ENCODE measurements around the gene ATP11A. TPM values are rescaled to one million over a fixed set of nuclear protein-coding genes. Genes with fewer than 3 reads are reported as not detected.

Gene ATP11A
- total and polyA plus RNA-seq, 9 of the 15 experiments (the other 6 are each of a cell fraction or from before 2014, with no cell fraction given): 0.38 to 34.2 (median 4.2) TPM

DNA sequence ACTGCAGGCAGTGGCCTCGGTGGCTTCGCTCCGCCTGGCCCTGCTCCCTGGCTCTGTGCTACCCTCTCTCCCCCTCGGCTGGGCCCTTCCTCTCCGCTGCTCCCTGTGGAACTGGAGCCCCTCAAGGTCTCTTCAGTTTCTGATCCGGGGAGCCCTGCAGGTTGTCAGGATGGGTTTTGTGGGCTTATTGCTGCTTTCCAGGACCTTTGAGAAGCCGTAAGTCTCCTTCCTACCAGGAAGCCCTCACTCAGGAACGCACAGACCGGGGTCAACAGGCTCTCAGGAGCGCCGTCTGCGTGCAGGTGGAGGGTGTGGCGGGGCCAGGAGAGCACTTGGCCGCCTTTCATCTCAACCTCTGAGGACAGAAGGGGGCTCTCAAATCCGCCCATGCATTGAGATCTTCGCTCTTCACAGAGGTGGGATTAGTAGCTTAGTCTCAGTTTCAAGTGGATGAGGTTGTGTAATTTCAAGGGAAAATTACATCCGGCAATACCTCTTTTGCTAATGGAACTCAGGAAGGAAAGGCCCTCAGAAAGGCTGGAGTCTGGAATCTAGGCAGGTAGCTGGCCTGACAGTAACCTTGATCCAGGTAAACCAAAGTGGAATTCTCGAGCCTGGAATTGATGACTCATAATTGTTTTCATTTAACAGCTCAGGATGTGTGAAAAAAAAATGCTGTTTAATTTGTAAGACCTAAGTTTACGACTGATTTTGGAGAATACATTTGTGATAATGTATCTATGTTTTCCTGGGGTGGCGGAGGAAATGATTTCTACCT lies 102.0 kb downstream of the ATP11A start:
- H4K20me1 ChIP-seq (replicated peaks; ENCODE audit: control insufficient read depth, insufficient read depth, low read length): no peaks in the 10 kb centered on the region
- DNase-seq (ENCODE audit: extremely low read depth in 1 of 4, low spot score in 3 of 4) (no peak), ATAC-seq (no peak), FAIRE-seq (no peak)
- H3K9me1 ChIP-seq (ENCODE audit: control insufficient read depth, insufficient read depth, low read length): no peaks in the 10 kb centered on the region
- in situ Hi-C loops (cut with MboI): no loop called here
- TF ChIP-seq CREM (IDR thresholded peaks at IDR 0.05; ENCODE audit: low read depth) (no peak), ZNF77 (CRISPR knock-in tag; IDR thresholded peaks at IDR 0.05) (no peak), ZNF507 (tag; conservative IDR thresholded peaks at IDR 0.05) (no peak), HCFC1 (IDR thresholded peaks at IDR 0.05; ENCODE audit: low read depth, low read length) (no peak), ZNF184 (CRISPR knock-in tag; IDR thresholded peaks at IDR 0.05) (no peak), BACH1 (tag; IDR thresholded peaks at IDR 0.05) (no peak), ZEB2 (IDR thresholded peaks at IDR 0.05) (no peak), NBN (IDR thresholded peaks at IDR 0.05; ENCODE audit: low read depth) (no peak), ZNF384 (IDR thresholded peaks at IDR 0.05; ENCODE audit: low read depth, low read length) (no peak), HIVEP1 (CRISPR knock-in tag; IDR thresholded peaks at IDR 0.05) (no peak), BCOR (IDR thresholded peaks at IDR 0.05) (no peak)
- TF ChIP-seq, protein P1, sequence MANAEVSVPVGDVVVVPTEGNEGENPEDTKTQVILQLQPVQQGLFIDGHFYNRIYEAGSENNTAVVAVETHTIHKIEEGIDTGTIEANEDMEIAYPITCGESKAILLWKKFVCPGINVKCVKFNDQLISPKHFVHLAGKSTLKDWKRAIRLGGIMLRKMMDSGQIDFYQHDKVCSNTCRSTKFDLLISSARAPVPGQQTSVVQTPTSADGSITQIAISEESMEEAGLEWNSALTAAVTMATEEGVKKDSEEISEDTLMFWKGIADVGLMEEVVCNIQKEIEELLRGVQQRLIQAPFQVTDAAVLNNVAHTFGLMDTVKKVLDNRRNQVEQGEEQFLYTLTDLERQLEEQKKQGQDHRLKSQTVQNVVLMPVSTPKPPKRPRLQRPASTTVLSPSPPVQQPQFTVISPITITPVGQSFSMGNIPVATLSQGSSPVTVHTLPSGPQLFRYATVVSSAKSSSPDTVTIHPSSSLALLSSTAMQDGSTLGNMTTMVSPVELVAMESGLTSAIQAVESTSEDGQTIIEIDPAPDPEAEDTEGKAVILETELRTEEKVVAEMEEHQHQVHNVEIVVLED (CRISPR knock-in tag; IDR thresholded peaks at IDR 0.05): no peak
- TF ChIP-seq, protein P2, sequence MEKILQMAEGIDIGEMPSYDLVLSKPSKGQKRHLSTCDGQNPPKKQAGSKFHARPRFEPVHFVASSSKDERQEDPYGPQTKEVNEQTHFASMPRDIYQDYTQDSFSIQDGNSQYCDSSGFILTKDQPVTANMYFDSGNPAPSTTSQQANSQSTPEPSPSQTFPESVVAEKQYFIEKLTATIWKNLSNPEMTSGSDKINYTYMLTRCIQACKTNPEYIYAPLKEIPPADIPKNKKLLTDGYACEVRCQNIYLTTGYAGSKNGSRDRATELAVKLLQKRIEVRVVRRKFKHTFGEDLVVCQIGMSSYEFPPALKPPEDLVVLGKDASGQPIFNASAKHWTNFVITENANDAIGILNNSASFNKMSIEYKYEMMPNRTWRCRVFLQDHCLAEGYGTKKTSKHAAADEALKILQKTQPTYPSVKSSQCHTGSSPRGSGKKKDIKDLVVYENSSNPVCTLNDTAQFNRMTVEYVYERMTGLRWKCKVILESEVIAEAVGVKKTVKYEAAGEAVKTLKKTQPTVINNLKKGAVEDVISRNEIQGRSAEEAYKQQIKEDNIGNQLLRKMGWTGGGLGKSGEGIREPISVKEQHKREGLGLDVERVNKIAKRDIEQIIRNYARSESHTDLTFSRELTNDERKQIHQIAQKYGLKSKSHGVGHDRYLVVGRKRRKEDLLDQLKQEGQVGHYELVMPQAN (IDR thresholded peaks at IDR 0.05; ENCODE audit: borderline replicate concordance): no peak
- WGBS (ENCODE audit: insufficient coverage, low coverage, missing lambda C conversion rate): 87% methylated on average over 6 of the region's 20 CpGs
- H3K27ac ChIP-seq (ENCODE audit: extremely low read depth, low read depth, low read length): no peak overlapping the region
- no peaks in the 10 kb centered on the region for H3K79me2 ChIP-seq (ENCODE audit: control insufficient read depth, insufficient read depth, low read length)
- no peaks in the 10 kb centered on the region; a peak in 2 of 5 replicates for H3K4me1 ChIP-seq (replicated peaks in 1 of 2; ENCODE audit: control insufficient read depth in 2 of 2, insufficient read depth in 2 of 2, low read length in 2 of 2)
- no peak overlapping the region for H3K4me3 ChIP-seq
- H2AFZ ChIP-seq (ENCODE audit: low read depth, low read length): no peak overlapping the region
- no peak overlapping the region for H3K9ac ChIP-seq (ENCODE audit: insufficient read depth in 1 of 2, low read depth in 2 of 2, low read length in 2 of 2)
- H3K4me2 ChIP-seq (ENCODE audit: insufficient read depth, low read length): no peak overlapping the region
- intact Hi-C loops (cut with micrococcal nuclease): no loop called here
- H3K36me3 ChIP-seq (ENCODE audit: control insufficient read depth, insufficient read depth, low read length): no peaks in the 10 kb centered on the region; the same call in 2 of the 3 replicates
- ChIA-PET POLR2A (interaction anchor here (0.7 kb wide), 1 partner anchor 89 kb away, joined by 3 read pairs; no protein-coding TSS in a partner anchor), CTCF (ENCODE audit: low intra/inter-chr PET ratio) (no interaction called here)
- H3K27me3 ChIP-seq (ENCODE audit: control insufficient read depth in 2 of 2, insufficient read depth in 2 of 2, low read length in 2 of 2): no peaks in the 10 kb centered on the region
- BruUV-seq (replicated peaks): no TSS peak
- no peaks in the 10 kb centered on the region for H3K9me3 ChIP-seq (replicated peaks; ENCODE audit: control insufficient read depth, insufficient read depth, low read depth, low read length)
